IMR-90 (cell line): Measurements from ENCODE around the gene TMEM190. TPM values are rescaled to one million over a fixed set of nuclear protein-coding genes. Genes with fewer than 3 reads are reported as not detected.

Experiments used
- ATAC-seq: fragments of 200-7000 bp; cut with Tn5 transposase; 2 replicates; pipeline ENCODE4 v1.9.1; 2020; ENCODE audit warnings: low read depth, mild to moderate bottlenecking, moderate library complexity
- BruUV-seq: library from RNA; stranded (reverse); fragments of 400-500 nt; replicated peaks from 2 replicates; lab custom pipeline; 2021; lab: Mats Ljungman, UMichigan
- CTCF ChIA-PET: fragments of 300-600 bp; formaldehyde crosslinking; extraction: SDS; loops from one replicate; lab custom pipeline; 2021; ENCODE audit warnings: antibody characterized with exemption; lab: Yijun Ruan, JAX
- POLR2A ChIA-PET: fragments of 300-600 bp; sonication (Branson Sonifier 250); formaldehyde crosslinking; loops from one replicate; lab custom pipeline; 2022; ENCODE audit warnings: antibody characterized with exemption; ENCODE audit not compliant: unreplicated experiment; lab: Charles Lee
- DNase-seq: peaks from one replicate; pipeline ENCODE4 v3.0.0; 2013
- H2AFZ ChIP-seq: replicated peaks from 2 replicates; pipeline ENCODE3; 2013; ENCODE audit warnings: low read length, mild to moderate bottlenecking; ENCODE audit not compliant: poor library complexity
- H2AK5ac ChIP-seq: 2 replicates; pipeline ENCODE4 v1.6.1; 2013; ENCODE audit warnings: low read depth, low read length, inconsistent platforms
- H2AK9ac ChIP-seq: replicated peaks from 2 replicates; pipeline ENCODE3; 2013; ENCODE audit warnings: mild to moderate bottlenecking, low read depth, low read length, moderate library complexity; ENCODE audit not compliant: poor library complexity
- H2BK120ac ChIP-seq: 2 replicates; pipeline ENCODE4 v1.6.1; 2013; ENCODE audit warnings: low read depth, low read length, inconsistent platforms
- H2BK15ac ChIP-seq: 3 replicates; pipeline ENCODE4 v1.6.1; 2013; ENCODE audit warnings: low read depth, low read length, inconsistent platforms
- H2BK20ac ChIP-seq: 2 replicates; pipeline ENCODE4 v1.6.1; 2013; ENCODE audit warnings: low read depth, mild to moderate bottlenecking, inconsistent platforms, low read length, moderate library complexity
- H2BK5ac ChIP-seq: 2 replicates; pipeline ENCODE4 v1.6.1; 2013; ENCODE audit warnings: mild to moderate bottlenecking, low read depth, low read length, inconsistent platforms; ENCODE audit not compliant: poor library complexity, severe bottlenecking
- H3K14ac ChIP-seq: replicated peaks from 2 replicates; pipeline ENCODE4 v1.6.1; 2013; ENCODE audit warnings: low read depth, low read length, inconsistent platforms
- H3K18ac ChIP-seq: 2 replicates; pipeline ENCODE4 v1.6.1; 2013; ENCODE audit warnings: low read depth, low read length, control low read depth
- H3K23ac ChIP-seq: 2 replicates; pipeline ENCODE4 v1.6.1; 2013; ENCODE audit warnings: low read depth, low read length, inconsistent platforms
- H3K27ac ChIP-seq: 2 replicates; pipeline ENCODE4 v1.5.1; 2013; ENCODE audit warnings: mild to moderate bottlenecking, control low read depth, low read length; ENCODE audit not compliant: insufficient read depth
- H3K27me3 ChIP-seq: 2 replicates; pipeline ENCODE4 v1.6.1; 2013; ENCODE audit warnings: low read length; ENCODE audit not compliant: control insufficient read depth, insufficient read depth
- H3K36me3 ChIP-seq: 2 replicates; pipeline ENCODE4 v1.6.1; 2013; ENCODE audit warnings: low read length, mixed read lengths; ENCODE audit not compliant: control insufficient read depth, insufficient read depth
- H3K4ac ChIP-seq: 2 replicates; pipeline ENCODE4 v1.6.1; 2013; ENCODE audit warnings: low read depth, low read length, inconsistent platforms
- H3K4me1 ChIP-seq: 2 replicates; pipeline ENCODE4 v1.6.1; 2013; ENCODE audit warnings: low read length, mixed read lengths; ENCODE audit not compliant: control insufficient read depth, insufficient read depth
- H3K4me2 ChIP-seq: 2 replicates; pipeline ENCODE4 v1.6.1; 2013; ENCODE audit warnings: low read depth, mild to moderate bottlenecking, control low read depth, low read length, moderate library complexity
- H3K4me3 ChIP-seq: 2 replicates; pipeline ENCODE4 v1.5.1; 2013; ENCODE audit warnings: low read depth, mild to moderate bottlenecking, control low read depth, low read length, moderate library complexity; ENCODE audit not compliant: insufficient read depth
- H3K56ac ChIP-seq: 2 replicates; pipeline ENCODE4 v1.6.1; 2013; ENCODE audit warnings: low read length, inconsistent platforms; ENCODE audit not compliant: insufficient read depth; ENCODE audit errors: extremely low read depth
- H3K79me1 ChIP-seq, 2 experiments: 2 replicates each; pipeline ENCODE4 v1.6.1; 2013; ENCODE audit warnings: low read length in 2 of 2, inconsistent platforms in 1 of 2, low read depth in 1 of 2
- H3K9ac ChIP-seq: 2 replicates; pipeline ENCODE4 v1.6.1; 2013; ENCODE audit warnings: low read depth, low read length, control low read depth
- H3K9me1 ChIP-seq: 2 replicates; pipeline ENCODE4 v1.6.1; 2013; ENCODE audit warnings: low read length, inconsistent platforms; ENCODE audit not compliant: insufficient read depth
- H3K9me3 ChIP-seq: 2 replicates; pipeline ENCODE4 v1.6.1; 2013; ENCODE audit warnings: low read length; ENCODE audit not compliant: control insufficient read depth, insufficient read depth
- H4K20me1 ChIP-seq: 2 replicates; pipeline ENCODE4 v1.6.1; 2013; ENCODE audit warnings: low read length, inconsistent platforms; ENCODE audit not compliant: insufficient read depth
- H4K5ac ChIP-seq: 2 replicates; pipeline ENCODE4 v1.6.1; 2013; ENCODE audit warnings: mild to moderate bottlenecking, low read depth, low read length, control low read depth
- H4K8ac ChIP-seq, 2 experiments: 2 replicates each; pipeline ENCODE4 v1.6.1; 2013; ENCODE audit warnings: low read depth in 2 of 2, low read length in 2 of 2, control low read depth in 1 of 2, inconsistent platforms in 1 of 2
- H4K91ac ChIP-seq: 2 replicates; pipeline ENCODE4 v1.6.1; 2013; ENCODE audit warnings: low read depth, low read length, inconsistent platforms; ENCODE audit not compliant: insufficient read depth
- CEBPB ChIP-seq: IDR thresholded peaks from 2 replicates; pipeline ENCODE4 v1.6.1; 2012; ENCODE audit warnings: low read depth, low read length, improper control_type of control experiment
- CHD1 ChIP-seq: IDR thresholded peaks from 2 replicates; pipeline ENCODE4 v1.6.1; 2012; ENCODE audit warnings: low read depth, low read length, improper control_type of control experiment
- CTCF ChIP-seq: conservative IDR thresholded peaks from 2 replicates; pipeline ENCODE4 v1.5.1; 2012; ENCODE audit warnings: mild to moderate bottlenecking, low read depth, low read length, improper control_type of control experiment
- ELK1 ChIP-seq: fragments of 150-350 bp; IDR thresholded peaks from 2 replicates; pipeline ENCODE4 v1.6.1; 2016; ENCODE audit warnings: low read depth, mild to moderate bottlenecking, low read length, moderate library complexity, borderline replicate concordance
- FOS ChIP-seq: fragments of 150-350 bp; IDR thresholded peaks from 2 replicates; pipeline ENCODE4 v1.6.1; 2016; ENCODE audit warnings: low read depth, low read length
- MAFK ChIP-seq: IDR thresholded peaks from 2 replicates; pipeline ENCODE4 v1.6.1; 2012; ENCODE audit warnings: low read depth, low read length, improper control_type of control experiment
- MAZ ChIP-seq: IDR thresholded peaks from 2 replicates; pipeline ENCODE4 v1.6.1; 2012; ENCODE audit warnings: low read depth, mild to moderate bottlenecking, low read length, improper control_type of control experiment, moderate library complexity, borderline replicate concordance
- MXI1 ChIP-seq: IDR thresholded peaks from 2 replicates; pipeline ENCODE4 v1.6.1; 2012; ENCODE audit warnings: low read depth, mild to moderate bottlenecking, low read length, moderate library complexity, borderline replicate concordance
- NFE2L2 ChIP-seq: fragments of 150-350 bp; IDR thresholded peaks from 2 replicates; pipeline ENCODE4 v1.6.1; 2016; ENCODE audit warnings: low read depth, mild to moderate bottlenecking, low read length
- POLR2A ChIP-seq: IDR thresholded peaks from 2 replicates; pipeline ENCODE4 v1.6.1; 2012; ENCODE audit warnings: mild to moderate bottlenecking, low read depth, low read length
- RFX5 ChIP-seq: IDR thresholded peaks from 2 replicates; pipeline ENCODE4 v1.8.0; 2012; ENCODE audit warnings: low read depth, mild to moderate bottlenecking, low read length, moderate library complexity
- SMC3 ChIP-seq: fragments of 150-350 bp; IDR thresholded peaks from 2 replicates; pipeline ENCODE4 v1.6.1; 2016; ENCODE audit warnings: low read depth, mild to moderate bottlenecking, antibody characterized with exemption, low read length, moderate library complexity
- USF2 ChIP-seq: fragments of 150-350 bp; IDR thresholded peaks from 2 replicates; pipeline ENCODE4 v1.6.1; 2017; ENCODE audit warnings: mild to moderate bottlenecking, antibody characterized with exemption, low read length, low read depth
- WGBS, 2 experiments: methylation state at CpG; one replicate each; pipeline versions ENCODE4 v1.1.5 to v1.1.7; 2013; ENCODE audit warnings: missing lambda C conversion rate in 2 of 2; ENCODE audit not compliant: insufficient read length in 1 of 2; ENCODE audit errors: extremely low coverage in 2 of 2; 5-methylcytosine and 5-hydroxymethylcytosine counted together
- dilution Hi-C: fragments of 300-500 bp; cut with HindIII; formaldehyde crosslinking; loops from one replicate; pipeline ENCODE4 v1.14.3; 2018; ENCODE audit warnings: low sequenced_read_pairs; ENCODE audit not compliant: unreplicated experiment
- in situ Hi-C: fragments of 300-500 bp; cut with MboI; formaldehyde crosslinking; loops from 3 replicates; pipeline ENCODE4 v1.14.3; 2019; ENCODE audit warnings: low sequenced_read_pairs, inconsistent platforms, mixed read lengths
- intact Hi-C: fragments of 100-400 bp; cut with micrococcal nuclease; formaldehyde crosslinking; loops from 2 replicates; pipeline ENCODE4 v1.10.0; 2022
- polyA plus RNA-seq, 3 experiments: library from polyadenylated mRNA; depleted of rRNA; stranded (reverse); fragments of >200 nt; gene quantifications; 2 replicates each; pipeline ENCODE4 v1.2.3, GENCODE V29; 2012; ENCODE audit warnings: low replicate concordance in 1 of 3
- total RNA-seq: library from RNA; depleted of rRNA; stranded (reverse); fragments of >200 nt; gene quantifications from 2 replicates; pipeline ENCODE4 v1.2.3, GENCODE V29; 2012

Gene TMEM190
- total and polyA plus RNA-seq, 2 of the 4 experiments (the other 2 are of a cell fraction) = 1.6 TPM; not detected in 1

- TF ChIP-seq ELK1 (no peak), CEBPB (no peak)
Observed at GRCh38 chr19:55365245-55365644, 11.4 kb upstream of the TMEM190 start (continued).

- no peak overlapping the region for H2BK20ac ChIP-seq
- H2BK120ac ChIP-seq = no peak overlapping the region
- intact Hi-C loops (no loop called here), in situ Hi-C loops (no loop called here), dilution Hi-C loops (no loop called here)
- BruUV-seq = no TSS peak
- no peak overlapping the region for H4K5ac ChIP-seq
- H2BK15ac ChIP-seq = no peak overlapping the region
- no peak overlapping the region for H3K4ac ChIP-seq
- H3K14ac ChIP-seq = no peak overlapping the region
- H4K91ac ChIP-seq = no peak overlapping the region
- CTCF ChIA-PET = no interaction called here
- H2BK5ac ChIP-seq = no peak overlapping the region
- H3K4me3 ChIP-seq = no peak overlapping the region
- no peaks in the 10 kb centered on the region for H3K9me3 ChIP-seq
- no peak overlapping the region for H3K9ac ChIP-seq
- WGBS, 2 experiments = 82% methylated on average over 6 of the region's 19 CpGs; no CpG with 5 or more reads in 1 of the 2 experiments
- H3K9me1 ChIP-seq = peaks cover 3% of the 10 kb centered on the region; the same call in 1 of the 2 replicates
- peaks cover 14% of the 10 kb centered on the region for H3K4me1 ChIP-seq
- H3K27me3 ChIP-seq = no peaks in the 10 kb centered on the region
- no peak overlapping the region for H2AK5ac ChIP-seq
- H2AFZ ChIP-seq = no peak overlapping the region
- ATAC-seq (no peak), DNase-seq (no peak)
- H4K20me1 ChIP-seq = peaks cover 59% of the 10 kb centered on the region
- peaks cover 0 to 31% of the 10 kb centered on the region in 2 experiments; a peak in 3 of 4 replicates for H3K79me1 ChIP-seq
- no peak overlapping the region for H3K56ac ChIP-seq
- no peak overlapping the region for H3K4me2 ChIP-seq
- POLR2A ChIA-PET = no interaction called here
- no peak overlapping the region for H3K18ac ChIP-seq
- H4K8ac ChIP-seq = no peak overlapping the region
- H3K23ac ChIP-seq = no peak overlapping the region
- H3K27ac ChIP-seq = no peak overlapping the region
- peaks cover 26% of the 10 kb centered on the region for H3K36me3 ChIP-seq
- H2AK9ac ChIP-seq = no peak overlapping the region
- TF ChIP-seq CEBPB = no peak
- TF ChIP-seq MAZ = no peak
- TF ChIP-seq POLR2A = no peak
- TF ChIP-seq CTCF = no peak
- no peak for TF ChIP-seq RFX5
- no peak for TF ChIP-seq CHD1
- no peak for TF ChIP-seq NFE2L2
- TF ChIP-seq FOS = no peak
- no peak for TF ChIP-seq SMC3
- no peak for TF ChIP-seq MAFK
- no peak for TF ChIP-seq MXI1
- no peak; the same call in 1 of the 2 replicates for TF ChIP-seq USF2
Observed at GRCh38 chr19:55365964-55366363, 10.7 kb upstream of the TMEM190 start.
